ENCODE results near the gene TAX1BP1. TPM values are rescaled to one million over a fixed set of nuclear protein-coding genes. Genes with fewer than 3 reads are reported as not detected.

TAX1BP1 gene
- polyA plus RNA-seq, 1 donor from 2014 or later: 115 TPM

DNA sequence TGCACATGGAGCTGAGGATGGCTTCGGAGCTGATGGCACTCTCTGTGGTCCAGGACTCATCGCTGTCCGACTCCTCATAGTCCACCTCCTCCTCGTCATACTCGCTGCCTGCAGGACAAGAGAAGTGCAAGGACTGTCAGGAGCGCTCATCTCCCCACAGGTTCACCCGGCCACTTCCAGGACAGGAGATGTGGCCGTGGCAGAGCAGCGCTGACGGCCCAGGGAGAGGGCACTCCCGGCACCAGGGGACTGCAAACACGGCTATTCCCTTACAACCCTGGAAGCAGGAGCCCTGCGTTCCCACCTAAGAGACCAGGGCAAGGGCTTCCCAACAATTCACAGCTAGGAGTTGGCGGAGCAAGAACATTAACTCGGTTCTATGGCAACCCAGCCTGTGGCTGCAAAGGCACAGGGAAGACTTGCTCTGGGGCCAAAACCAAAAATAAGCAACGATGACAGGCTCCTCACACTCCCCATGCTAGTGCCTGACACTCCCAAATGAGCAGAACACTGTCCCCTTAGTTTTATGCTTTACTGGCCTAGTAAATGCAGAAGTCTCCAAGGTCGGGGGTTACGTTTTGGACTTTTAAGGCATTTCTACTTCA lies 100.9 kb downstream of the TAX1BP1 start:
- no peak overlapping the region for H2AFZ ChIP-seq (ENCODE audit: low read depth, low read length)
- H3K27me3 ChIP-seq (ENCODE audit: insufficient read depth, low read depth, low read length): no peaks in the 10 kb centered on the region
- no peak overlapping the region for H3K4me3 ChIP-seq (ENCODE audit: low read length)
- no peaks in the 10 kb centered on the region for H3F3A ChIP-seq (ENCODE audit: insufficient read depth, low read length, poor library complexity, severe bottlenecking)
- H3K9me2 ChIP-seq (ENCODE audit: insufficient read depth, low read length): no peaks in the 10 kb centered on the region
- peaks cover 2% of the 10 kb centered on the region for H3K36me3 ChIP-seq (ENCODE audit: insufficient read depth, low read length)
- no peak overlapping the region for H3K4me2 ChIP-seq (ENCODE audit: low read length)
- TF ChIP-seq EP300 (conservative IDR thresholded peaks at IDR 0.05; ENCODE audit: poor library complexity, severe bottlenecking) (no peak), MXI1 (conservative IDR thresholded peaks at IDR 0.05; ENCODE audit: poor library complexity, severe bottlenecking) (no peak), REST (IDR thresholded peaks at IDR 0.05; ENCODE audit: borderline replicate concordance) (no peak)
- H4K20me1 ChIP-seq (ENCODE audit: insufficient read depth): no peaks in the 10 kb centered on the region
- no peaks in the 10 kb centered on the region for H3K9me3 ChIP-seq (ENCODE audit: low read length)
- H3K79me2 ChIP-seq (replicated peaks; ENCODE audit: insufficient read depth, low read length): no peaks in the 10 kb centered on the region
- no peak overlapping the region for H3K9ac ChIP-seq (ENCODE audit: low read length)
- no peak overlapping the region for H3K27ac ChIP-seq (ENCODE audit: low read length)

GRCh38 chr7:27842094-27842692 lies 102.2 kb downstream of the TAX1BP1 start:
- no peak overlapping the region for H3K4me2 ChIP-seq (ENCODE audit: low read length)
- H3K27me3 ChIP-seq (ENCODE audit: insufficient read depth, low read depth, low read length): no peaks in the 10 kb centered on the region
- no peak overlapping the region for H3K27ac ChIP-seq (ENCODE audit: low read length)
- no peak overlapping the region for H2AFZ ChIP-seq (ENCODE audit: low read depth, low read length)
- no peaks in the 10 kb centered on the region for H3K79me2 ChIP-seq (replicated peaks; ENCODE audit: insufficient read depth, low read length)
- no peaks in the 10 kb centered on the region for H4K20me1 ChIP-seq (ENCODE audit: insufficient read depth)
- H3K9me3 ChIP-seq (ENCODE audit: low read length): no peaks in the 10 kb centered on the region
- TF ChIP-seq EZH2 (IDR thresholded peaks at IDR 0.05; ENCODE audit: borderline replicate concordance, insufficient read depth, low read length, poor library complexity, severe bottlenecking): no peak
- TF ChIP-seq POLR2AphosphoS5 (IDR thresholded peaks at IDR 0.05): no peak
- TF ChIP-seq TAF1 (IDR thresholded peaks at IDR 0.05; ENCODE audit: low read depth): no peak
- TF ChIP-seq SMC3 (conservative IDR thresholded peaks at IDR 0.05; ENCODE audit: poor library complexity): no peak
- no peak for TF ChIP-seq RAD21 (conservative IDR thresholded peaks at IDR 0.05)
- TF ChIP-seq EP300 (conservative IDR thresholded peaks at IDR 0.05; ENCODE audit: poor library complexity, severe bottlenecking): no peak
- H3K9me2 ChIP-seq (ENCODE audit: insufficient read depth, low read length): no peaks in the 10 kb centered on the region
- H3K9ac ChIP-seq (ENCODE audit: low read length): no peak overlapping the region
- no peaks in the 10 kb centered on the region for H3F3A ChIP-seq (ENCODE audit: insufficient read depth, low read length, poor library complexity, severe bottlenecking)
- H3K36me3 ChIP-seq (ENCODE audit: insufficient read depth, low read length): no peaks in the 10 kb centered on the region
- no peak overlapping the region for H3K4me3 ChIP-seq (ENCODE audit: low read length)

DNA sequence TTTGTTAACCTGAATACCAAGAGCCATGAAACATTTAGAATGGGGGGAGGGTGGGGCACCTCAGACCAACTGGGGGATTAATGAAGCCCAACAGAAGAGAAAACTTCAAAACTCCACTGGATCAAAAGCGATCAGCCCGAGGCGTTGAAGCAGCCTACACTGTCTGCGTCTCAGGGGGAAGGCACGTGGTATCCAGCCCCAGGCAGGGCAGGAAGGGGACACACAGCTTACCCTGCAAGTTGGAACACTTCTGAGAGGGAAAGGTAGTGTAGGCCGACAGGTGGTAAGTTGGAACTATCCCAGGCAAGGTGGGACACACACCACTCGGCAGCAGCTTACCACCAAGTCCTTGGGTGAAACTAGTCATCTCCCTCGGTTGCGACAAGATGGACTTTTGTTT lies 102.9 kb downstream of the TAX1BP1 start:
- Histone ChIP-seq H3K9me3 (ENCODE audit: low read length) (no peaks in the 10 kb centered on the region), H3K36me3 (ENCODE audit: insufficient read depth, low read length) (no peaks in the 10 kb centered on the region), H3K79me2 (replicated peaks; ENCODE audit: insufficient read depth, low read length) (no peaks in the 10 kb centered on the region), H3K4me2 (ENCODE audit: low read length) (no peak overlapping the region), H3K4me3 (ENCODE audit: low read length) (no peak overlapping the region), H4K20me1 (ENCODE audit: insufficient read depth) (no peaks in the 10 kb centered on the region), H3K27ac (ENCODE audit: low read length) (no peak overlapping the region), H2AFZ (ENCODE audit: low read depth, low read length) (no peak overlapping the region), H3K27me3 (ENCODE audit: insufficient read depth, low read depth, low read length) (no peaks in the 10 kb centered on the region), H3K9me2 (ENCODE audit: insufficient read depth, low read length) (no peaks in the 10 kb centered on the region), H3K9ac (ENCODE audit: low read length) (no peak overlapping the region), H3F3A (ENCODE audit: insufficient read depth, low read length, poor library complexity, severe bottlenecking) (no peaks in the 10 kb centered on the region)
- no peak for TF ChIP-seq TAF1 (IDR thresholded peaks at IDR 0.05; ENCODE audit: low read depth)
- TF ChIP-seq EZH2 (IDR thresholded peaks at IDR 0.05; ENCODE audit: borderline replicate concordance, insufficient read depth, low read length, poor library complexity, severe bottlenecking): no peak
- TF ChIP-seq CTCF (IDR thresholded peaks at IDR 0.05; ENCODE audit: poor library complexity, severe bottlenecking): no peak
- TF ChIP-seq SMC3 (conservative IDR thresholded peaks at IDR 0.05; ENCODE audit: poor library complexity): no peak
- no peak for TF ChIP-seq REST (IDR thresholded peaks at IDR 0.05; ENCODE audit: borderline replicate concordance)
- TF ChIP-seq RAD21 (conservative IDR thresholded peaks at IDR 0.05): no peak
- no peak for TF ChIP-seq MXI1 (conservative IDR thresholded peaks at IDR 0.05; ENCODE audit: poor library complexity, severe bottlenecking)
- TF ChIP-seq POLR2AphosphoS5 (IDR thresholded peaks at IDR 0.05): no peak
- TF ChIP-seq EP300 (conservative IDR thresholded peaks at IDR 0.05; ENCODE audit: poor library complexity, severe bottlenecking): no peak
